ENCODE results near the gene TBX15.

The TBX15 gene

DNA sequence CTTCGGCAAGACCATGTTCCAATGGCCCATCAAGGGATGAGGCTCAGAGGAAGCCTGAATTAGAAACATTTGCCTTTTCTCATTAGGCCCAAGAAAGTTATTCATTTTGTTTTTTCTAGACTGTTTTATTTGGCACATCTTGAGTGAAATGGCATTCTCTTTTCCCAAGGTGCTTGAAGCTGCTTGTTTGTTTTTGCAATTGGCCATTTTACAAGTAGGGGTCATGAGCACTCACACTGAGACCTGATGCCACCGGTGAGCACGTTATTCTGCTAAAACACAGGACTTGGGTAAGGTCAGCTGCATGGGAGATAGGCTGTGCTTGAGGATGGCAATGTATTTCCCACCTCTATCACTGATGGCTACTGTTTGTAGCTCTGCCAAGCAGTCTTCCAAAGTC lies 128.1 kb downstream of the TBX15 start:
- TF ChIP-seq, protein P1, sequence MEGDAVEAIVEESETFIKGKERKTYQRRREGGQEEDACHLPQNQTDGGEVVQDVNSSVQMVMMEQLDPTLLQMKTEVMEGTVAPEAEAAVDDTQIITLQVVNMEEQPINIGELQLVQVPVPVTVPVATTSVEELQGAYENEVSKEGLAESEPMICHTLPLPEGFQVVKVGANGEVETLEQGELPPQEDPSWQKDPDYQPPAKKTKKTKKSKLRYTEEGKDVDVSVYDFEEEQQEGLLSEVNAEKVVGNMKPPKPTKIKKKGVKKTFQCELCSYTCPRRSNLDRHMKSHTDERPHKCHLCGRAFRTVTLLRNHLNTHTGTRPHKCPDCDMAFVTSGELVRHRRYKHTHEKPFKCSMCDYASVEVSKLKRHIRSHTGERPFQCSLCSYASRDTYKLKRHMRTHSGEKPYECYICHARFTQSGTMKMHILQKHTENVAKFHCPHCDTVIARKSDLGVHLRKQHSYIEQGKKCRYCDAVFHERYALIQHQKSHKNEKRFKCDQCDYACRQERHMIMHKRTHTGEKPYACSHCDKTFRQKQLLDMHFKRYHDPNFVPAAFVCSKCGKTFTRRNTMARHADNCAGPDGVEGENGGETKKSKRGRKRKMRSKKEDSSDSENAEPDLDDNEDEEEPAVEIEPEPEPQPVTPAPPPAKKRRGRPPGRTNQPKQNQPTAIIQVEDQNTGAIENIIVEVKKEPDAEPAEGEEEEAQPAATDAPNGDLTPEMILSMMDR (IDR thresholded peaks at IDR 0.05) = no peak
- Histone ChIP-seq H3K4me3 (no peak overlapping the region), H3K27ac (no peak overlapping the region)
- DNase-seq (ENCODE audit: low spot score) = no peak

DNA sequence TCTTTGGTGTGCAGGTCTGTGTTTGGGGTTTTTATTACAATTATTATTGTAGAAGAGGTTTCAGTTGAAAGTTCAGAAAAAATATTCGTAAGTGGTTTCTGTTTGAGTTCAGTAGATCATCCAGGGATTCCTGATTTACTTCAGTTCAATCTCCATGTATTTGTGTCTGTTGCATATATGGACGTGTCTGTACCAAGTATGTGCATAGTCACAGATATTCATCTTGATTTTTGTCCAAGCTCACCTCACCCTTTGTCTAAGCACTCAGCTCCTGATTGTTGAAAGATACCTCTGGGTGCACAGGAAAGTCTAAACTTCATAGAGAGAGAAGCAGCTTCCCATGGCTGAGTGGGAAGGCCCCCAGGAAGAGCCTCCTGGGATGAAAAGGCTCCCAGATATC lies 141.7 kb downstream of the TBX15 start:
- Histone ChIP-seq H3K27ac (no peak overlapping the region), H3K4me3 (no peak overlapping the region)
- DNase-seq (ENCODE audit: low spot score) = no peak
- TF ChIP-seq, protein P1 (IDR thresholded peaks at IDR 0.05) = no peak

DNA sequence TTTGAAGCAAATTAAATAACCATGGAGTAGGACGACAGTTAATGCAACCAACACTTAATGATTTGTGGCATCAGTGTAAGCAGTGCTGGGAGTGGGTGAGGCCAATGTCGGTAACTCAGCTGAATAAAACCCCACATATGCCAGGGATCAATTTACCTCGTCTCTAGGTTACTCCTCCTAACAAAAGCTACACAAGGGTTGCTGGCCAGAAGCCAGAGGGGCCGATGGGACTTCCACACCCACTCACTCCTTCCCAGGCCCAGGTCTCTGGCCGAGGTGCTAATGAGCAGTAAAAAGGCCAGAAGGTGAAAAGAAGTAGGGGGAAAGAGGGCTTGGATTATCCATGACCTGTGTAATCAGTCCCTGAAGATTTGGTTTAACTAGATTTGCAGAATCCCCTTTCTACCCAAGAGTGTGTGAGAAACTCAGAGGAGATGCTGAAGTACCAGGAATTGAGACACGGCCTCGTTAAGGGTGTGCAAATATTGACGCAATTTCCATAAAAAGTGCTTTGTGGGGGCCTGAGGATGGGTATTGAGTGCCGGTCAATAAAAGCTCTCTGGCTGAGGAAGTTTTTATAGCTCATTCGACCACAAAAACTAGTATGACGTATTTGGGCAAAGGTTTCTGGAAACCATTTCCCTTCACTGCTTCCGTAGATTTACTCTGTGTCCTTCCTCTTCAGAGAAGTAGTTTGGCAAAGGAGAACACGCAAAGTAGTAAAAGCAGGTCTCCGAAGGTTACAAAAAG lies 145.5 kb downstream of the TBX15 start:
- no peak overlapping the region for H3K4me3 ChIP-seq
- no peak for DNase-seq (ENCODE audit: low spot score)
- TF ChIP-seq, protein P1 (IDR thresholded peaks at IDR 0.05) = no peak
- H3K27ac ChIP-seq = no peak overlapping the region

DNA sequence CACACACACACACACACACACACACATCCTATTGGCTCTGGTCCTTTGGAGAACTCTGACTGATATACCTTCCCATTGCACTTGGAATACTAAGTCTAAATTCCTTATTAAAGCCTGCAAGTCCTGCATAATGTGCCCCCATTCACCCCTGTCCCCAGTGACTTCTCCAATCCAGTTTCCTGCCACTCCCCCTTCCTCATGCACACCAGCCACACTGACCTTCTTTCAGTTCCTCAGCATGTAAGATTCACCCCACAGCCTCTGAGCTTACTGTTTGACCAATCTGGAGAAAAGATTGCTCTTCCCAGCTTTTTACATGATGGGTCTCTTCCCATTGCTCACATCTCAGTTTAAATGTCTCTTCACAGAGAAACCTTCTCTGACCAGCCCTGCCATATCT lies 146.6 kb downstream of the TBX15 start:
- TF ChIP-seq, protein P1 (IDR thresholded peaks at IDR 0.05) = no peak
- Histone ChIP-seq H3K4me3 (no peak overlapping the region), H3K27ac (no peak overlapping the region)
- no peak for DNase-seq (ENCODE audit: low spot score)

Data from coronary artery (tissue), 2 donors.